Stimulated activated CD4-positive, alpha-beta T cell treated with anti-CD3 and anti-CD28 coated beads, Interleukin-15, amount 100 ng/mL, for 1 hour (primary cell): ENCODE data around the gene TNFAIP2.
"Not testable (repeated sequence)": the region's sequence is repeated elsewhere in the genome, so short reads cannot be mapped to it uniquely, and the experiment has no call there.

Source experiments
- DNase-seq, 2 donors: peaks; one replicate each; pipeline ENCODE4 v3.0.0-alpha.2; 2020; ENCODE audit warnings: low read depth in 1 of 2, low spot score in 1 of 2

The TNFAIP2 gene

DNA sequence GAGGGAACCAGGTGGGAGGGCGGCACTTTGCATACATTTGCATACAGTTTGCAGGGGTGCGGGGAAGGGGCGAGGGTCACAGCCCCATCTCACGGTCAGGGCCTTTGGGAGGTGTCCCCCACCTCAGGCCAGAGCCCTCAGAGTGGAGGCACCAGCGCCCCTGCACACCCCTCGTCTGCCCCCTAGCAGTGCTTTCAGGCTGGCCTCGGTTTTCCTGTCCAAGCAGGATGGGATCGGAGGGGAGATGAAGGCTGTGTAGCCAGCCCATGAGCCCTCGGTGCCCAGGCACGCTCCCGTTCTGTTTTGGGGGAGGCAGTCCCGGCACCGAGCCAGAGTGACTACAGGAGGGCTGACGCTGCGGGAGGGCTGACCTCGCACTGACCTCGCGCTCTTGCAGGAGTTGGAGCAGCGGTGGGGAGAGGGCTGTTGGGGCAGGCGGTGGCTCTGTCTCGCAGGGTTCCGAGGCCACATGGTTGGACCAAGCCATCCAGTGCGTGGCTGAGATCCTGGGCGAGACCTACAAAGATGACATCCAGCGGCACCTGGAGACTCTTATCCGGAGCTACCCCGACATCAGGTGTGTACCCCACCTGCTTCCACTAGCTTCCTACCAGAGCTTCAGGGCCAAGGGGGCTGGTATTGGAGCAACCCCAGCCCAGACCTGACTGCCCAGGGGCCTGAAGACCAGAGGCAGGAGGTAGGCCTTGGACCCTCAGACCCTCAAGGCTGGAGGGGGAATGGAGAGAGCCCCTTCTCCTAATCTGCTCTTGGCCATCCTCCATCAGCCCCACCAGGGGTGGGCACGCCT lies 15.1 kb upstream of the TNFAIP2 start:
- DNase-seq, result no peak

DNA sequence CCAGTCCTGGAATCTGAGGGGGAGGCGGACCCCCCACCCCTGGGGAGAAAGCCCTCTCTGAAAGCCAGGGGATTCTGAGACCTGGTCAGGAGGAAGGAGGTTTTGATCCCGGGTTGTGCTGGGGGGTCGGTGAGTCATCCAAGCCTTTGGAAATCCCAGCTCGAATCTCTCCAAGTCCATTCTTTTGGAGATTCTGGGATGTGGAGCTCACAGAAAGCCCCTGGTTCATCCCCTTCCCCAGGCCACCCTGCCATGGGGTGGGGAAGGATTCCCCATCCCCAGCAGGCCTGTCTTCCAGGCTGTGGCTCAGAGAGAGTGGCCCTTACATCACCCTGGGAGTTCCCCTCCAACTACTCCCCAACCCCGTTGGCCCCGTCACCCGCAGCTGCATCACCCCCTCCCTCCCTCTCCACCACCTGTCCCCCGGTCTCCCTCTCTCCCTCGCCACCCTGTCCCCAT lies 14.5 kb upstream of the TNFAIP2 start:
- no peak for DNase-seq

DNA sequence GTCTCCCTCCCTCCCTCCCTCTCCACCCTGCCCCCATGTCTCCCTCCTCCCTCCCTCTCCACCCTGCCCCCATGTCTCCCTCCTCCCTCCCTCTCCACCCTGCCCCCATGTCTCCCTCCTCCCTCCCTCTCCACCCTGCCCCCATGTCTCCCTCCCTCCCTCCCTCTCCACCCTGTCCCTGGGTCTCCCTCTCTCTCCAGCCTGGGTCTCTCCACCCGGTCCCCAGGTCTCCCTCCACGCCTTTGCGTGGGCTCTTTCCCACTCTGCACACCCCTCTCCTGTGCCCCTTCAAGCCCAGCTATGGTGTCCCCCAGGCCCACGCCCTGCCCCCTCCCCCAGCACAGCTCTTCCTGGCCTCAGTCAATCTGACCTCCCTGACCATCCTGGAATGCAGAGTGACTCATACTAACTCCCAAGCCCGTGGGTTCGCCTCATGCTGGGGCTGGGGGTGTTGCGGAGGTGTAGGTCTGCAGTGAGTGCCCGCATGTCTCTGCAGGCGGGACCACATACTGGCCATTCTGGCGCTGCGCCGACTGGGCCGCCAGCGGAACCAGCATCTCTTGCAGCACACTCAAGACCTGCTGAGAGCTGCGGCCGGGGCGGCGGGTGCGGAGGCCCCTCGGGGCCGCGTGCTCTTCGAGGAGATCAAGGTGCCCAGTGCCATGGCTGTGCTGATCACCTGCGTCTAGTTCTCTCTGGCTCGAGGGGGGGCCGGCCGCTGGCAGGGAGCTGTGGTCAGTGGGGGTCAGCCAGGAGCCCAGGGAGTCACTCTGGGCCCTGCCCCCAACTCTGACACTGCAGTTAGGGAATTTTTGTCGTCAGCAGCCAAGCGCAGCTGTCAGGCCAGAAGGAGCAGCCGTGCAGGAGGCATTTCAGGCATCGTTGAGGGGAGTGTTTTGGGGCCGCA lies 13.5 kb upstream of the TNFAIP2 start:
- DNase-seq, result no peak

DNA sequence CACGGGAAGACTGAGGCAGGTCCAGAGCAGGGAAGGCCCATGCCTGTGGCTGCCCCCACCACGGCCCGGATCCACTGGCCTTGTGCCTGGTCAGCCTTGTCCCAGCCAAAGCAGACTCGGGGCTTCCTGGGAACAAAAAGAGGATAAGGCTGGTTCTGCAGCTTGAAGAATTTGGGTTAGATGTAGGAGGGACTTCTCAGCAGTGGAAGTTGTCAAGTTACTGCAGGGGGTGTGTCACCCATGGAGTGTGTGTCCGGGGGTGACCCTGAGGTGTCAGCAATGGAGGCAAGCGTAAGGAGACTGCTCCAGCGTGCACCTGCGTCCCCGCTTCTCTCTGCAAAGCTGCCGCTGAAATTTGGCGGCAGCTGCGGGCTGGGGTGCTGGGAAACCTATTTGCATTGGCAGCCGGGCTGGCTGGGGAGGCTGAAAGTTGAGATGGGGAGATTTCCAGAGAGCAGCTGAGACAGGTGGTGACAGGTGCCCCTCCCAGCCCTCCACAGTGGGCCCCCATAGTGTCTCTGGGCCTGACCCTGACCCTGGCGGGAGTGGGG lies 12.5 kb upstream of the TNFAIP2 start:
- DNase-seq, result no peak

DNA sequence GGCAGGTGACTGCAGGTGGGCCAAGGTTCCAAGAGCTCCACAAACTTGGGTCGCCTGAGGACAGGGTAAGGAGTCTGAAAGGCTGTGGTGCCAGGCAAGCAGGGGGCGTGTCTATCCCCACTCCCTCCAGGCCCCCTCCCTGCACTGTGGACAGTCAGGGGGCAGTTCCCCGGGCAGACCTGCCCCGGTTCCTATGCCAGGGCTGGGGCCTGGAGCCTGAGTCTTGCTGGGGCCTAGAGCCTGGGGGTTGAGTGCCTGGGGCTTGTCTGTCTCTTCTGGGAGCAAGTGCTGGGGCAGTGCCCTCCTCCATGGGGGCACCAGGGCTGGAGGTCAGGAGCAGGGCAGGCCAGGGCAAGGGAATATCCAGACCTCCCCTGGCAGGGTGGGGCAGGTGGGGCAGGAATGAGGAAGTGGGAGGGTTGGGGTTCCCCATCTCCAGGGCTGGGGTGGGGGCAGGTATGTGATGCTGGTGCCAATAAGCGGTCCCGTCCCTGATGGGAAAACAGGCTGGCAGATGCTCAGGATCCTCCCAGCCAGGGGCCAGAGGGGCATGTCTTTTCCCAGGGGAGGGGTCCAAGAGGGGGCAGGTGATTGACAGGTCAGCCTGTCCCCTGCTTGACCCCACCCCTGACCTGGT lies 11.9 kb upstream of the TNFAIP2 start:
- no peak for DNase-seq

DNA sequence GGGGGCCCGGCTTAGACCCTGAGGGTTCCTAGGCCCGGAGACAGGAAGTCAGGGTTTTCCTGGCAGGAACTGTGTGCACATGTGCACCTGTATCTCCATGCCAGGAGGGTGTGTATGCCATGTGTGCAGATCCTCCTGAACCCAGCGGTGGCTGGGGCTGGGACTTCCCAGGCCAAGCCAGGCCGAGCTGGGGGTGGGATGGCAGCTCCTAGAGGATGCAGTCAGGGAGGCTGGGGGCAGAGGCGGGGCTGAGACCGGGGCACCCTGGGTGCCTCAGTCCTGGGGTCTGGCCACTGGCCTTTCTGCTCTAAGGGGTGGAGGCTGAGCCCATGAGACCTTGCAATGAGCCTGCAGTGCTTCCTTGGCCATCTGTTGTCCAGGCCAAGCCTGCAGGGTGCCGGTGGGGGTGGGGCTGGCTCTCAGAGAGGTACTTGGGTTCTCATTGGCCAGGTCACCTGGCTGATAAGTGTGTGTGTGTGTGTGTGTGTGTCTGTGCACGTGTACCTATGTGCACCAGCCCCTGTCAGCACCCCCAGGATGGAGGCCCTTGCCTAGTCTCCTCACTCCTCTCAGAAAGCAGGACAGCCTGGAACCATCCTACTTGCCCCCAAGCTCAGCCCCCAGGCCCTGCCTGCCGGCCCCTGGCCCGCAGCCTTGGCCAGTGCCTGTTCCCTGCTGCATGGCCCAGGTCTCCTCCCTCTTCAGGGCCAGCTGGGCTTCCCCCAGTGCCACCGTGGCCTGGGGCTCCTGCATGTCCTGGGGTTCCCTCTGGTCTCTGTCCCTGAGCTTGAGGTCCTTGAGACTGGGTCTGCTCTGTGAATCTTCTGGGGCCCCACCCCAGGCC lies 10.6 kb upstream of the TNFAIP2 start:
- DNase-seq, result no peak

DNA sequence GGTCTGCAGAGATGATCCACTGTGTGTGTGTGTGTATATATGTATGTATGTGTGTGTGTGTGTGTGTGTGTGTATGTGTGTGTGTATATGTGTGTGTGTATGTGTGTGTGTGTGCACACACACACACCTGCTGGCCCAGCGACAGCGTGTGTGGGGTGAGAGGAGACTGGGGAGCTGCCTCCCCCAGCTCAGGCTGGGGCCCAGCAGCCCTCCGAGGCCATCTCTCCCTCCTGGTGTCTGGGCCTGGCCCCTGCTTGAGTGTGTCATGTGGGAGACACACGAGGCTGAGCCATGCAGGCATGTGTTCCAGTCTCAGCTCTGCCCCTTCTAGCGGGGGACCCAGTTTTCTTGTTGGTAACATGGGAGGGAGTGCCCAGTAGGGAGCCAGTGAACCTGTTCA lies 10.0 kb upstream of the TNFAIP2 start:
- no peak for DNase-seq

DNA sequence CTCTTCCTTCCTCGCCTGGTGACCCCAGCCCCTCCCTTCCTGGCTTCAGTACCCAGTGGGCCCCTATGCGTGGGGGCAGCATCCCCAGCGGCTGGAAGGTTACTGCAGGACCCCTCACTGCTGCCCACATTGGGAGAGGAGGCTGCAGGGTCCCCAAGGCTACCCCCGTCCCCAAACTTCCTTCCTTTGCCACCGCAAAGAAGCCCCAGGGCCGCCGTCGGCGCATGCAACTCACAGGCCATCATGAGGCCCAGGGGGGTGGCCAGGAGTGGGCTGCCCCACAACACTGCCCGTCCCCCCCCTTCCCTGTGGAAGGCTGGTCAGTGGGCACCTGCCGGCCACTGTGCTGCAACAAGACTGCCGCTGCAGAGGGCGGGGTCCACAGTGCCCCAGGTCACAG lies 9.5 kb upstream of the TNFAIP2 start:
- no peak for DNase-seq

DNA sequence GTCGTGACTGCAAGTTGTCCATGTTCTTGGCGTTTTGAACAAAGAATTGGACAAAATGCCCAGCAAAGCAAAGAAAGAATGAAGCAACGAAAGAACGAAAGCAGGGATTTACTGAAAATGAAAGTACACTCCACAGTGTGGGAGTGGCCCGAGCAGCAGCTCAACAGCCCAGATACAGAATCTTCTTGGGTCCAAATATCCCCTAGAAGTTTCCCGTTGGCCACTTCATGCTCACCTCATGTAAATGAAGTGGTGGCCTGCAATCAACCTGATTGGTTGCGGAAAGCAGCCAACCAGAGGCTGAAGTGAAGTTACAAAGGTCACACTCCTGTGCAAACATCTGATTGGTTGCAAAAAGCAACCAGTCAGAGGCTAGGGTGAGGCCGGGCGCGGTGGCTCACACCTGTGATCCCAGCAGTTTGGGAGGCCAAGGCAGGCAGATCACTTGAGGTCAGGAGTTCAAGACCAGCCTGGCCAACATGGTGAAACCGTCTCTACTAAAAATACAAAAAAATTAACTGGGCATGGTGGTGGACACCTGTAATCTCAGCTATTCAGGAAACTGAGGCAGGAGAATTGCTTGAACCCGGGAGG lies 8.1 kb upstream of the TNFAIP2 start:
- not testable (repeated sequence) for DNase-seq

DNA sequence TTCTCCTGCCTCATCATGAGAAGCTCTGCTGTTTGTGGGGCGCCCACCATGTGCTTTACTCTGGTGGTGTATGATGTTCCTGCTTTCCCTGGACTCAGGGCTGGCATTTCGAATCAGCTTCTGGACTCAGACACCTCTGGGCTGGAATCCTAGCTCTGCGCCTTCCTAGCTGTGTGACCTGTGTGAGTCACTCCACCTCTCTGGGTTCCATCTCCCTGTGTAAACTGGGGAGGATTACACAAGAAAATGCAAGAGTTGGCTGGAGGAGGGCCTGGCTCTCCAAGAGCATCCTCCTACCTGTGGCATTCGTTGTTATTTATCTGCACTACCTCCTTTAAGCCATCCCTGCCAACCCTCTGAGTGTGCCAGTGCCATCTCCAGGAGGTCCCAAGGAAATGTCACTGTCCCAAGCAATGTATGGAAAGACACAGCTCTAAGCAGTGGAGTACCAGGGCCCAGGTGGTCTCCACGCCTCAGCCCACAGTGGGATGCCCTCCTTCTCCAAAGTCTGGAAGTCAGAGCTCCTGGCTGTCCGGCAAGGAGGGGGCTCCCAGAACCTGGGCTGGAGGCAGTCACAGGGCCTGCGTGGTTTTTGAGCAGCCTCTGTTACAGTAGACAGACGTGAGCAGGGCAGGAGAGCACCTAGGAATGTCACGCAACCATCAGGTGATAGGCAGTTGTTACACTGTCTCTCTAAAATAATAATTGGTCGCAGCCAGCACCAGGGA lies 7.3 kb upstream of the TNFAIP2 start:
- no peak for DNase-seq

DNA sequence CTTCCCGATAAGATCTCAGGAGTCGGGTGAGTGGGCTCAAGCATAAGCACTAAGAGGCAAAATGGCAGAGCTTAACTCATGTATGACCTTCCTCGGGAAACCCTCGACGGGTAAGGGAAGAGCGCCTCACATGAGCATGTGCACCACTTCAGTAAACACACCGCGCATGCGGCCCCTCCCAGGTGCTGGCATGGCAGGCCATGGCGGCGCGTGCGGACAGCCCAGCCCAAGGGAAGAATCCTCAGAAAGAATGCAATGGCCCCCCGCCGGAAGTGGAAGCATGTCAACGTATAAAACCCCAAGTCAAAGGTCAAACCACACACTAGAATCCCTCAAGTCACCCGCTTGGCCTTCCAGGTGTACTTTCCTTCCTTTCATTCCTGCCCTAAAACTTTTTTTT lies 6.6 kb upstream of the TNFAIP2 start:
- no peak for DNase-seq

DNA sequence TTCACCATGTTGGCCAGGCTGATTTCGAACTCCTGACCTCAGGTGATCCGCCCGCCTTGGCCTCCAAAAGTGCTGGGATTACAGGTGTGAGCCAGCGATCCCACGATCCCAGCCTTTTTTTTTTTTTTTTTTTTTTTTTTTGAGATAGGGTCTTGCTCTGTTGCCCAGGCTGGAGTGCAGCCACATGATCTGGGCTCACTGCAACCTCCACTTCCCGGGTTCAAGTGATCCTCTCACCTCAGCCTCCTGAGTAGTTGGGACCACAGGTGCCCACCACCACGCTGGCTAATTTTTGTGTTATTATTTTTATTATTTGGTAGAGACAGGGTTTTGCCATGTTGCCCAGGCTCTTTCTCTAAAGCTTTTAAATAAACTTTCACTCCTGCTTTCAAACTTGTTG lies 5.8 kb upstream of the TNFAIP2 start:
- DNase-seq, result not testable (repeated sequence)

DNA sequence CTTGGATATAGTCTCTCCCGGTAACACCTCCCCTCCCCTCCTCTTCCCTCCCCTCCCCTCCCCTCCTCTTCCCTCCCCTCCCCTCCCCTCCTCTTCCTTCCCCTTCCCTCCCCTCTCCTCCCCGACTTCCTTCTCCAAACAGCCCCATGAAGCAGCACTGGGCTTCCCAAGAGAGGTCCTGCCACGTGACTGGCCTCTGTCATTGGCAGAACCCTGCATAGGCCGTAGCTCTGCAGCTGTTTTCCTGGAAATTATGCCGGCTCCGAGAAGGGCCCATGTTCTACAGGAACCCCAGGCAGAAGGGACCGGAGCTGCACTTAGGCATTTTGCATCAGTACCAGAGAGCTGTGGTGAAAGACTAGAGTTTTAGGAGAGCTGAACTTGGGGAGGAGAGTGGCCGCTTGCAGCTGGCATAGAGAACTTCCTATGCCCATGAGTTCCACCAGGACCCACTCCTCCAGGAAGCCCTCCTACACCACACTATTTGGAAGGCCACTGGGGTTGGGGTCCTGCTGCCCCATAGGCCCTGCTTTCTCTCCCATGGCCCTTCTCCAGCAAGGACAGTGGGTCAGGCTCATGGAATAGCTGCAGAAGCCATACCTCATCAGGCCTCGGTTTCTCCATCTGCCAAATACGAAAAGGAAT lies 5.1 kb upstream of the TNFAIP2 start:
- no peak for DNase-seq

DNA sequence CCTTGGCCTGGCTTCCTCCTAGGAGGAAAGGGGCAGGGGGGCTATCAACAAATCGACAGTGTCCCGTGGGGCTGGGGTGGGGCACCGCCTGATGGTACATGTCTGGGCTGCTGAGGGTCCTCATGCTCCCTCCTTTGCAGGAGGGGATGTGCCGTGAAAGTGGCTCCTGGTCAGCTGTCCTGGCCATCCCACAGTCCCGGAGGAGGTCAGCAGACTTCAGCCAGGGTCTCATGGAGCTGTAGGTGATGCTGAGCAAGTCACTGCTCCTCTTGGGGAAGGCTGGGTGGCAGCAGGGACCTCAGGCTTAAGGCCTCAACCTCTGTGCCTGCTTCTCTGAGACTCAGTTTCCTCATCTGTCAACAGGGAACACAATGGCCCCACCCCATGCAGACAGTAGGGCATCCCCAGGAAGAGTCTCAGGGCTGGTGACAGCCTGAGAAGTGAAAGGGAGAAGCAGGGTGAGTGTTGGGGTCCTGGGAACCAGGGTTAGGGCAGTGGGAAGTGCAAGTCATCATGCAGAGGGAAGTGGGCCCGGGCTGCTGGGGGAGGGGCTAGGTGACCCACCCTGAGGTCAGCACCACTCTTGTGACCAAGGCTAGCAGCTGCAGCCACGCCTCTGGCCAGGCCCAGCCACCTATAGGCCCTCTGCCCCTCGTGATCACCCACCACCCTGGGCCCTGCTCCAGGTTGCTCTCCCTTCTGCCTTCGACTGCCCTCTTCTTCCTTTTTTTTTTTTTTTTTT lies 4.4 kb upstream of the TNFAIP2 start:
- DNase-seq, result no peak

DNA sequence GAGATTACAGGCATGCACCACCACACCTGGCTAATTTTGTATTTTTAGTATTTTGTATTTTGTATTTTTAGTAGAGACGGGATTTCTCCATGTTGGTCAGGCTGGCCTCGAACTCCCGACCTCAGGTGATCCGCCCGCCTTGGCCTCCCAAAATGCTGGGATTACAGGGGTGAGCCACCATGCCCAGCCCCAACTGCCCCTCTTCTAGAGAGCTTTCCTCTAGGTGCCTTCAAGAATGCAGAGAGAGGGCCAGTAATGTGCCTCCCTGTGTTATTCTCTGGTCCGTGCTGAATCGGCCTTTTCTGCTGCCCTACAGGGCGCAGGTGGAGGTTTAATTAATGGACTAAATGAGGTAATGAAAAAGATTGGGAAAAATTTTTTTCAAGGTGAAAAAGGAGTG lies 3.7 kb upstream of the TNFAIP2 start:
- DNase-seq, result not testable (repeated sequence)

DNA sequence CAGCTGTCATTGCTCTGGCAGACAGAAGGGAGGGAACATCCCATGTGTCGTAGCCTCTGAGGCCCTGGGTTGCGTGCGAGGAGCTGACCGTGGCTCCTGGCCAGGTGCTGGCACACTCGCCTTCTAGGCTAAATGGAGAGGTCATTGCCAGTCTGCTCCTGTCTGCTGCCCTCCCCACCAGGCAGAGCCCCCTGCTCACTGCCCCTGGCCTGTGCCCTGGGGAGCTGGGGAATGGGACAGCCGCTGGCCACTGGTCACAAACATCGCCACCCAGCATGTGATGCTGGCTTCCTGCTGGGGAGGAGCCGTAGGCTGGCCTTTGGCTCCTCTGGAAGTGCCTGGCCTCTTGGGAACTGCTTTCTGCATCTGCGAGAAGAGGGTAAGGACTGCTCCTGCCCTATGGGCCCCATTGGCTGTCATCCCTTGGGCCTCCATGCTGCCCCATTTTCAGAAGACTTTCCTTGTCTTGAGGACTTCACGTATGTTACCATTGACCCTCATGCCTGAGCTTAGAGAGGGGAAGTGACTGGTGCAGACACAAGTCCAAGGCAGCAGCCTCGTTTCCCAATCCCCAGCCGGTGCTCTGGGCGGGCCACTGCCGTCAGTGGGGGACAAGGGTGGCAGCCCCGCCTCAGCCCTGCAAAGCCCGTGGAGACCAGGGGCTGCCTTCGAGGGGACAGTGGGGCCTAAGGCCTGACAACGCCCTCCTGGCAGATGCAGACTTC lies 2.0 kb upstream of the TNFAIP2 start:
- DNase-seq, result no peak

DNA sequence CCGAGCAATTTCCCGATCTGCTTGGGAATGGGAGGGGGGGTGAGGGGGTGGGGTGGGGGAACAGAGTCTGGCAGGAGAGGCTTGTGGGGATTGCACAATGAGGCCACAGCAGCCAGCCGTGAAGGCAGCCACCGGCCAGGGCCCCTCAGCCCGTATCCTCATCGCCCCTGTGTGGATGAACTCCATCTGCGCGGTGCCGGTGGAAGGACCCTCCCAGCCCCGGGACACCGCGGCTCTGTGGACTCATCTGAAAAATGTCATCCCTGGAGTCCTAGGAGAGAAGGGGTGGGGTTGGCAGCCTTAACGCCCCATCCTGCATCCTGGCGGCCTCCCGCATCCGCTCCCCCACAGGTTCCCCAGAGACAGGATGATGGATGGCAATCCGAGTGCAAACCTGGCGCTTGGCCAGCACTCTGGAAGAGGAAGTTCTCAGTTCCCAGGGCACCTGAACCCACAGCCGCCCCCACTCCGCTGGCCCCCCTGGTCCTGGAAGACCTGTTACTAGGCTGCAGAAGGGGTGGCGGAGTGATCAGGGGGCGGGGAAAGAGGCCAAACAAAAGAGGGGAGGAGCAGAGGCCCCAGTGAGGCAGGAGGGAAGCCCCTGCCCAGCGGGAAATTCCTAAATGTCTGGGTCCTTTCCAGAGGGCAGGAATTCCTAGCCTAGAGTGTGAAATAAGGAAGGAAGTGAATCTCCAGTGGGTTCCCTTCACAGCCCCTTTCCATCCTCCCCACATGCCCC lies 1.2 kb upstream of the TNFAIP2 start:
- DNase-seq, result no peak
